ENCODE data around the gene RAI14.

The RAI14 gene

GRCh38 chr5:34616651-34617050, 39.5 kb upstream of the RAI14 start:
- Histone ChIP-seq H3K4me3 (ENCODE audit: insufficient read length, low read depth) (no peak overlapping the region), H3K9me3 (ENCODE audit: insufficient read depth, low read length) (no peaks in the 10 kb centered on the region), H3K27me3 (ENCODE audit: insufficient read depth, insufficient read length) (no peaks in the 10 kb centered on the region), H3K36me3 (ENCODE audit: insufficient read depth, insufficient read length, low read length) (no peaks in the 10 kb centered on the region), H3K9ac (ENCODE audit: insufficient read length, low read depth) (no peak overlapping the region), H3K4me1 (ENCODE audit: insufficient read depth, insufficient read length) (no peaks in the 10 kb centered on the region)
- TF ChIP-seq ZNF274 (IDR thresholded peaks at IDR 0.05; ENCODE audit: low read depth, low read length) (no peak), YY1 (IDR thresholded peaks at IDR 0.05; ENCODE audit: insufficient read depth, insufficient read length) (no peak), SUZ12 (IDR thresholded peaks at IDR 0.05; ENCODE audit: extremely low read depth, insufficient read depth, insufficient read length) (no peak)
- DNase-seq (ENCODE audit: low read depth, low spot score), result no peak

- no peak for DNase-seq (ENCODE audit: low read depth, low spot score)
- Histone ChIP-seq H3K9ac (ENCODE audit: insufficient read length, low read depth) (no peak overlapping the region), H3K9me3 (ENCODE audit: insufficient read depth, low read length) (no peaks in the 10 kb centered on the region), H3K27me3 (ENCODE audit: insufficient read depth, insufficient read length) (no peaks in the 10 kb centered on the region), H3K4me1 (ENCODE audit: insufficient read depth, insufficient read length) (no peaks in the 10 kb centered on the region), H3K36me3 (ENCODE audit: insufficient read depth, insufficient read length, low read length) (no peaks in the 10 kb centered on the region), H3K4me3 (ENCODE audit: insufficient read length, low read depth) (no peak overlapping the region)
- TF ChIP-seq YY1 (IDR thresholded peaks at IDR 0.05; ENCODE audit: insufficient read depth, insufficient read length) (no peak), ZNF274 (IDR thresholded peaks at IDR 0.05; ENCODE audit: low read depth, low read length) (no peak), SUZ12 (IDR thresholded peaks at IDR 0.05; ENCODE audit: extremely low read depth, insufficient read depth, insufficient read length) (no peak)
Observed at GRCh38 chr5:34618371-34619065, 37.6 kb upstream of the RAI14 start.

- Histone ChIP-seq H3K27me3 (ENCODE audit: insufficient read depth, insufficient read length) (no peaks in the 10 kb centered on the region), H3K36me3 (ENCODE audit: insufficient read depth, insufficient read length, low read length) (no peaks in the 10 kb centered on the region)
Observed at GRCh38 chr5:34620185-34620584, 35.9 kb upstream of the RAI14 start.

GRCh38 chr5:34621277-34622097, 34.6 kb upstream of the RAI14 start:
- DNase-seq (ENCODE audit: low read depth, low spot score), result no peak
- no peak overlapping the region for H3K9ac ChIP-seq (ENCODE audit: insufficient read length, low read depth)
- no peaks in the 10 kb centered on the region for H3K9me3 ChIP-seq (ENCODE audit: insufficient read depth, low read length)
- H3K4me3 ChIP-seq (ENCODE audit: insufficient read length, low read depth), result no peak overlapping the region
- H3K27me3 ChIP-seq (ENCODE audit: insufficient read depth, insufficient read length), result no peaks in the 10 kb centered on the region
- TF ChIP-seq YY1 (IDR thresholded peaks at IDR 0.05; ENCODE audit: insufficient read depth, insufficient read length) (no peak), ZNF274 (IDR thresholded peaks at IDR 0.05; ENCODE audit: low read depth, low read length) (no peak), SUZ12 (IDR thresholded peaks at IDR 0.05; ENCODE audit: extremely low read depth, insufficient read depth, insufficient read length) (no peak)
- H3K4me1 ChIP-seq (ENCODE audit: insufficient read depth, insufficient read length), result no peaks in the 10 kb centered on the region
- H3K36me3 ChIP-seq (ENCODE audit: insufficient read depth, insufficient read length, low read length), result no peaks in the 10 kb centered on the region

More at GRCh38 chr5:34620185-34620584, 35.9 kb upstream of the RAI14 start:
- no peaks in the 10 kb centered on the region for H3K9me3 ChIP-seq (ENCODE audit: insufficient read depth, low read length)
- H3K9ac ChIP-seq (ENCODE audit: insufficient read length, low read depth), result no peak overlapping the region
- DNase-seq (ENCODE audit: low read depth, low spot score), result no peak
- H3K4me3 ChIP-seq (ENCODE audit: insufficient read length, low read depth), result no peak overlapping the region
- TF ChIP-seq SUZ12 (IDR thresholded peaks at IDR 0.05; ENCODE audit: extremely low read depth, insufficient read depth, insufficient read length) (no peak), YY1 (IDR thresholded peaks at IDR 0.05; ENCODE audit: insufficient read depth, insufficient read length) (no peak)
- no peaks in the 10 kb centered on the region for H3K4me1 ChIP-seq (ENCODE audit: insufficient read depth, insufficient read length)

DNA sequence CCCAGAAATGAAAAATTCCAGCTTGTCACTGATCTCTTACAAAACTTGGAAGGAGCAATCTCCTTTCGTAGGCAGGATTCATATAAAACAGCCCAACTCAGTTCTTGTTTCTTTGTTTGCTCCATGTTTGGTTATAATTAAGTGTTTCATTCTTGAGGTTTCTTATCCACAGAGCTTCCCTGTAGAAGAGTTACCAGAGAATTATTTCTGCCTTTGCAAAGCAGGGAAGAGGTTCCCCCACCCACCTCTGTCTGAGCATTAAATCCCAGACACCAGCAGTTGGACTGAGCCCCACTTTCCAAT, 34.1 kb upstream of the RAI14 start:
- H3K9ac ChIP-seq (ENCODE audit: insufficient read length, low read depth), result no peak overlapping the region
- no peaks in the 10 kb centered on the region for H3K36me3 ChIP-seq (ENCODE audit: insufficient read depth, insufficient read length, low read length)
- TF ChIP-seq ZNF274 (IDR thresholded peaks at IDR 0.05; ENCODE audit: low read depth, low read length) (no peak), SUZ12 (IDR thresholded peaks at IDR 0.05; ENCODE audit: extremely low read depth, insufficient read depth, insufficient read length) (no peak), YY1 (IDR thresholded peaks at IDR 0.05; ENCODE audit: insufficient read depth, insufficient read length) (no peak)
- no peaks in the 10 kb centered on the region for H3K9me3 ChIP-seq (ENCODE audit: insufficient read depth, low read length)
- H3K4me1 ChIP-seq (ENCODE audit: insufficient read depth, insufficient read length), result no peaks in the 10 kb centered on the region
- no peaks in the 10 kb centered on the region for H3K27me3 ChIP-seq (ENCODE audit: insufficient read depth, insufficient read length)
- DNase-seq (ENCODE audit: low read depth, low spot score), result no peak
- H3K4me3 ChIP-seq (ENCODE audit: insufficient read length, low read depth), result no peak overlapping the region

GRCh38 chr5:34624691-34625090, 31.4 kb upstream of the RAI14 start:
- no peak for TF ChIP-seq ZNF274 (IDR thresholded peaks at IDR 0.05; ENCODE audit: low read depth, low read length)
- no peak for TF ChIP-seq YY1 (IDR thresholded peaks at IDR 0.05; ENCODE audit: insufficient read depth, insufficient read length)
- no peak for TF ChIP-seq SUZ12 (IDR thresholded peaks at IDR 0.05; ENCODE audit: extremely low read depth, insufficient read depth, insufficient read length)
- no peaks in the 10 kb centered on the region for H3K9me3 ChIP-seq (ENCODE audit: insufficient read depth, low read length)
- H3K27me3 ChIP-seq (ENCODE audit: insufficient read depth, insufficient read length), result no peaks in the 10 kb centered on the region
- no peak overlapping the region for H3K4me3 ChIP-seq (ENCODE audit: insufficient read length, low read depth)
- H3K36me3 ChIP-seq (ENCODE audit: insufficient read depth, insufficient read length, low read length), result no peaks in the 10 kb centered on the region
- H3K9ac ChIP-seq (ENCODE audit: insufficient read length, low read depth), result no peak overlapping the region
- no peaks in the 10 kb centered on the region for H3K4me1 ChIP-seq (ENCODE audit: insufficient read depth, insufficient read length)
- DNase-seq (ENCODE audit: low read depth, low spot score), result no peak

- Histone ChIP-seq H3K4me1 (ENCODE audit: insufficient read depth, insufficient read length) (no peaks in the 10 kb centered on the region), H3K36me3 (ENCODE audit: insufficient read depth, insufficient read length, low read length) (no peaks in the 10 kb centered on the region), H3K9me3 (ENCODE audit: insufficient read depth, low read length) (no peaks in the 10 kb centered on the region), H3K4me3 (ENCODE audit: insufficient read length, low read depth) (no peak overlapping the region), H3K27me3 (ENCODE audit: insufficient read depth, insufficient read length) (no peaks in the 10 kb centered on the region), H3K9ac (ENCODE audit: insufficient read length, low read depth) (no peak overlapping the region)
- TF ChIP-seq SUZ12 (IDR thresholded peaks at IDR 0.05; ENCODE audit: extremely low read depth, insufficient read depth, insufficient read length) (no peak), YY1 (IDR thresholded peaks at IDR 0.05; ENCODE audit: insufficient read depth, insufficient read length) (no peak), ZNF274 (IDR thresholded peaks at IDR 0.05; ENCODE audit: low read depth, low read length) (no peak)
- no peak for DNase-seq (ENCODE audit: low read depth, low spot score)
Observed at GRCh38 chr5:34625246-34625645, 30.9 kb upstream of the RAI14 start.
